GM21717 (cell line): ENCODE measurements around the gene OBI1.

Source experiments
- ATAC-seq: cut with Tn5 transposase; IDR thresholded peaks from one replicate; pipeline ENCODE4 v1.9.1; 2021; ENCODE audit warnings: mild to moderate bottlenecking, moderate library complexity; ENCODE audit not compliant: unreplicated experiment

The OBI1 gene

GRCh38 chr13:78604782-78605611 lies 54.0 kb downstream of the OBI1 start:
- no peak for ATAC-seq

- peak; percentile 93 for ATAC-seq
These were observed 55.6 kb downstream of the OBI1 start, which contains the start of gene POU4F1 for GRCh38 chr13:78603240-78603957. Gene POU4F1 (minus strand): TSS chr13:78603552. CDS start chr13:78603326, 226 bp downstream.

GRCh38 chr13:78602561-78603239 lies 56.3 kb downstream of the OBI1 start:
- ATAC-seq, result no peak

GRCh38 chr13:78601874-78602560 lies 56.9 kb downstream of the OBI1 start:
- no peak for ATAC-seq

GRCh38 chr13:78601124-78601873 lies 57.7 kb downstream of the OBI1 start:
- no peak for ATAC-seq

GRCh38 chr13:78600280-78600883 lies 58.6 kb downstream of the OBI1 start:
- ATAC-seq, result no peak

- ATAC-seq, result no peak
These were observed 59.2 kb downstream of the OBI1 start for GRCh38 chr13:78599645-78600279.

GRCh38 chr13:78598966-78599644 lies 59.9 kb downstream of the OBI1 start:
- ATAC-seq, result no peak

GRCh38 chr13:78598116-78598781 lies 60.7 kb downstream of the OBI1 start:
- no peak for ATAC-seq

- no peak for ATAC-seq
These were observed 61.4 kb downstream of the OBI1 start for GRCh38 chr13:78597602-78597932.

GRCh38 chr13:78596736-78597601 lies 62.0 kb downstream of the OBI1 start:
- ATAC-seq, result no peak

GRCh38 chr13:78596399-78596735 lies 62.6 kb downstream of the OBI1 start:
- ATAC-seq, result no peak

- no peak for ATAC-seq
These were observed 63.2 kb downstream of the OBI1 start for GRCh38 chr13:78595495-78596398.

- ATAC-seq, result no peak
These were observed 64.4 kb downstream of the OBI1 start for GRCh38 chr13:78594456-78594975.

- ATAC-seq, result no peak
These were observed 65.1 kb downstream of the OBI1 start for GRCh38 chr13:78593652-78594455.
